ENCODE results near the gene CYSRT1. TPM values are rescaled to one million over a fixed set of nuclear protein-coding genes. Genes with fewer than 3 reads are reported as not detected.

Gene CYSRT1
- polyA plus RNA-seq, 1 donor, result 13.2 TPM

GRCh38 chr9:137225699-137226331, 841 bp downstream of the CYSRT1 start:
- DNase-seq, result no peak

GRCh38 chr9:137226338-137227053, 1.5 kb downstream of the CYSRT1 start:
- DNase-seq, result no peak

GRCh38 chr9:137227054-137227852, 2.3 kb downstream of the CYSRT1 start, which contains the start of gene RNF224:
Gene RNF224 (plus strand): TSS chr9:137227502. CDS start chr9:137228336, 834 bp downstream.
- peak; percentile 68 for DNase-seq

GRCh38 chr9:137227853-137228505, 3.0 kb downstream of the CYSRT1 start:
- no peak for DNase-seq

GRCh38 chr9:137228506-137228967, 3.6 kb downstream of the CYSRT1 start:
- DNase-seq, result no peak

- DNase-seq, result no peak
These were observed 4.3 kb downstream of the CYSRT1 start for GRCh38 chr9:137228968-137229896.

- DNase-seq, result no peak
These were observed 5.1 kb downstream of the CYSRT1 start for GRCh38 chr9:137229903-137230704.

- no peak for DNase-seq
These were observed 5.9 kb downstream of the CYSRT1 start, which contains the start of gene SLC34A3 for GRCh38 chr9:137230705-137231371. Gene SLC34A3 (plus strand): TSS chr9:137230901. CDS start chr9:137231703, 802 bp downstream.

GRCh38 chr9:137231372-137232039, 6.5 kb downstream of the CYSRT1 start:
- DNase-seq, result no peak

- DNase-seq, result no peak
These were observed 7.1 kb downstream of the CYSRT1 start for GRCh38 chr9:137232101-137232500.

GRCh38 chr9:137232510-137232909, 7.5 kb downstream of the CYSRT1 start:
- DNase-seq, result no peak

GRCh38 chr9:137233143-137233980, 8.4 kb downstream of the CYSRT1 start:
- DNase-seq, result no peak

GRCh38 chr9:137234055-137234697, 9.2 kb downstream of the CYSRT1 start:
- no peak for DNase-seq

GRCh38 chr9:137234758-137235423, 9.9 kb downstream of the CYSRT1 start:
- DNase-seq, result no peak

GRCh38 chr9:137235424-137236237, 10.7 kb downstream of the CYSRT1 start:
- DNase-seq, result no peak

All from left kidney (tissue), 2 donors.